Measurements from ENCODE around the gene ADRA1B.

The ADRA1B gene

GRCh38 chr5:159915904-159916840 lies at the start of gene ADRA1B:
TSS of gene ADRA1B (plus strand) at chr5:159916482. CDS start at chr5:159916906, 424 bp downstream.
- peak; percentile 86 for DNase-seq

DNA sequence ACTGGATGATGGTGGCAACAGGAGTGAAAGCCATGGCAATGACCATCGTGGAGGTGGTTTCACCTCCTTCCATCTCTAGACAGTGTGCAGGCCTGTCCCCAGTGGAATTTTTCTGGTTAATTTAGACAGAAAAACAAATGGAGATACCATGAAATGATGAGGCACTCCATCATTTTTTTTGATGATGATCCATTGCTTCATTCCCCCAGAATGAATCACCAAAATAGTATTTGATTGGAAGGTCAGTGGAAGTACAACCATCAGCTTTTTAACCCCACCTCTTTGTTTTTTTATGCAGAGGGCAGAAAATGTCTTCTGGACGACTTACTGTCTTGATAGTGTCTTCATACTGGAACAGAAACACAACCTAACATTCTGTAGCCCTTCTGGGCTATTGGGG lies 42.6 kb upstream of the ADRA1B start:
- no peak for DNase-seq

- DNase-seq: no peak
Observed at GRCh38 chr5:159874263-159874662, 42.0 kb upstream of the ADRA1B start.

- DNase-seq: no peak
Observed at GRCh38 chr5:159877016-159877415, 39.3 kb upstream of the ADRA1B start.

- DNase-seq: no peak
Observed at GRCh38 chr5:159877894-159878448, 38.3 kb upstream of the ADRA1B start.

DNA sequence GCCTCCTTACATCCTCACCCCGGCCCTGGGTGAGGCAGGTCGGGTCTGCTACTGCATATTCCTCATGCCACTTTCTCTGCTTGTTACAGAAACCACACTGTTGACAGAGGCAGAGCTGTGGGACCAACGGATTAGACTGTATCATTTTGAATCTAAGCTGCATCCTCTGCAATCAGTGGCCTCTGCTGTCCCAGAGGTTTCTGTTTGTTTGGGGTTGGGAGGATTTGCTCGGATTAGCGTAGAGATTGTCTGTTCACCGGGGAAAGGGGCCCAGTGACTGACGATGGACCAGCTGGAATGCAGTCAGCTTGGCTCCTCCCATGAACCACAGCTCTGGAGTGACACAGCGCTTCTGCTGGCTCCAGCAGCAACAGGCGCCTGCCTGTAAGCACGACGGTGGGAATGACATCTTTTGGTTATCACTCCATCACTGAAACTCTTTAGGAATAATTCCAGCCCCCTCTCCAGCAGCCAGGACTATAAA lies 37.3 kb upstream of the ADRA1B start:
- DNase-seq: no peak

- DNase-seq: no peak
Observed at GRCh38 chr5:159880676-159881075, 35.6 kb upstream of the ADRA1B start.

DNA sequence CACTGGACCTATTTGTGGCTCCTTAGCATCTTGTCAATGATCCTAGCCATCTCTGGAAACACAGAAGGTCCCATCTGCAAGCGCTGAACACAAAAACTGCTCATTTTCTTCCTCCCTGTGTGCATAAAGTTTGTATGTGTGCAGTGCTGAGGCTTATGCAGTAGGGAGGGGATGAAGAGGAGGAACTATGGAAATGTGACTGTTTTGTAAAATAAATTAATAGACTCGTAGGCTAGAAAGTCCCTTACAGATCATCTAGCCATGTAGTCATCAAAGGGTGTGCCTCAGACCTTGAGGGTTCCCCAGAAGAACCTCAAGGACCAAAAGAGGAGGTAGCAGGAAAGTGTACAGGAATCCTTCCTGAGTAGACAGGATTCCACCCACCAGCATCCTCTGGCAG lies 34.3 kb upstream of the ADRA1B start:
- no peak for DNase-seq

DNA sequence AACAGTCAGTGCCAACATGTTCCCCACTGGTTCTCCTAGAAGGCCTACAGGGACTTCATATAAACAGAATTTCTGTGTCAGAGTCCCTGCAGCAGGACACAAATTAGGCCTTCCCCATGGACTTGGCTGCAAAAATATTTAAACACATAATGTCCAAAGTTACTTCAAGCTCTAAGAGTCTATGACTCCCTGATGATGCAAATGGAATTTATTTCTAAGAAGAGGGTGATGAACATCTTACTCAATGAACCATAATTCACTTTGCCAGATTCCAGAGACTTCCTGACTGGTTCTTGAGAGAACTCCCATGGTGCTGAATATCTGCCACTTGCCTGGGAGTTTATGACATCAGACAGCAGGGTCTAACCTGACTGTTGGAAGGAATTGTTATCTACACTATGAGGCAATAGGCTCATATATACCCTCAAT lies 32.7 kb upstream of the ADRA1B start:
- no peak for DNase-seq

- DNase-seq: no peak
Observed at GRCh38 chr5:159884917-159885620, 31.2 kb upstream of the ADRA1B start.

DNA sequence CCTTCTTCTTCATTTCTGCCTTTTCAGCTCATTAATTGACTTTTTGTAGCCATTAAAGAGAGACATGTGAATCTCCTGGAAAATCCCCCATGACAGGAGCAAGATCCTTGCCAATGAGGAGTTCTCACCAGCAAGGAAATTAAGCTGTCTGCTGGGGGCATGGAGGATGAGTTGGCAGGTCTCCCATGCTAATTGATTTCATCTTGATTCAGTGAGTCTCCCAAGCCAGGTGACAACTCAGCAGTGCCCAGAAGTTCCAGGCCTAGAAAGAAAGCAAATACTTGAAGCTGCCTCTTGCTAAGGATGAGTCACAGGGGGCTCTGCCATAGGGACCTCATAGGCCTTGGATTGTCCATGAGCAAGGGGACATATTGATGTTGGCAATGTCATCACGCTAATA lies 30.0 kb upstream of the ADRA1B start:
- DNase-seq: no peak

- DNase-seq: no peak
Observed at GRCh38 chr5:159887050-159887449, 29.2 kb upstream of the ADRA1B start.

GRCh38 chr5:159888860-159889259 lies 27.4 kb upstream of the ADRA1B start:
- DNase-seq: no peak

DNA sequence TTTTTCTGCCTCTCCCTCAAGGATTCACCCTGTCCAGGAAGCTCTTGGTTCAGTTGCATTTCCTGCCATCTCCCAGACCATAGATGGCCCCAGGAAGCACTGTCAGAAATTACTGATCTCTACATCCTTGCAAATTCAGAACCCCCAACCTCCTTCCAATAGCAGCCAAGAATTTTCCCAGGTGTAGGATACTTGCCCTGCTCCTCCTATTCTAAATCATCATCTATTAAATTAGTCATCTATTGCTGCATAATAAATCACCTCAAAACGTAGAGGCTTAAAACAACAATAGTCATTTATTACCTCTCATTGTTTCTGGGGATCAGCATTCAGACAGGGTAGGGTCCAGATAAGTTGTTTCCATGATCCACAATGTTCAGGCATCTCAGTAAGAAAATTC lies 26.1 kb upstream of the ADRA1B start:
- DNase-seq: no peak

DNA sequence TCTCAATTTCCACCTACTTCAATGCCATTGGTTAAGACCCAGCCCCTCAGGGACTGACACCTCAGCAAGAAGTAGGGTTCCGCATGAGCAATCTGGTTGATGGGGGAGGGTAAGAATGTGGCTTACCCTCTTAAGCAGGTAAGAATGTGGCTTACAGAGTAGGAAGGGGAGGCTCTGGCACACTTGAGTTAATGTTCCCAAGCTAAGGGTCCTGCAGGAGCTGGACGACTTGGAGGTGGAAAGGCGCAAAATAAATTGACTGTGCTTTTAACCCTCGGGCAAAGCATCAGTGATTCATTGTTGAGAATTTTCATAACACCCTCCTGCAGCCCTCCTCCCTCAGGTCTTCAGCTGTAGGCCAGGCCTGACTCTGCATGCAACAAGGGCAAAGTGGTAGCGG lies 24.9 kb upstream of the ADRA1B start:
- DNase-seq: no peak

DNA sequence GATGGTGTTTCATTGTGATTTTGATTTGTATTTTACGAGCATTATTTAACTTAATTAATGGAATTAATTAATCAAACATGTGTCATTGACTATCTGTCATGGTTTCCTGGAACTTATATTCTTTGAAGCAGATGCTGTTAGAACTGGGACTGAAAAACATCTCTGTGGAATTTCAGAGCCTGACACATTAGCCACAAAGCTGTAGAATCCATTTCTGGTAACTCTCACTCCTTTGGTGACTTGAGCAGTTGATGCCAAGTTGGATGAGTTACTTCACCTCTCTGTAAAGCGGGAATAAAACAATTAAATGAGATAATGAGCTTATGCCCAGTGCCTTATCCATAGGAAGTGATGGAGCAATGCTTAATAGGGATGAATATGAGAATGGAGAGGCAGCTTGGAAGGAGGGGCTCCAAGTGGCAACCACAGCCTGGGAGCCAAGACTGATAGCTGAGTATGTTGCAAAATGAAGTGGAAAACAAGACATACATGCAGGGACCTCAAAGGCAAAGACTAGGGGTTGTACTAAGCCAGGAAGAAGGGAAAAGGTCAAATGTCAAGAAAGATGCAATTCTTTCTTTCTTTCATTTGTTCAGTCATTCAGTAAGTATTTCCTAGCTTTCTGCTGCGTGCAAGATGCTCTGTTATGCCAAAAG lies 23.1 kb upstream of the ADRA1B start:
- DNase-seq: no peak

GRCh38 chr5:159894149-159894720 lies 22.0 kb upstream of the ADRA1B start:
- no peak for DNase-seq

GRCh38 chr5:159897786-159898393 lies 18.4 kb upstream of the ADRA1B start:
- DNase-seq: no peak

DNA sequence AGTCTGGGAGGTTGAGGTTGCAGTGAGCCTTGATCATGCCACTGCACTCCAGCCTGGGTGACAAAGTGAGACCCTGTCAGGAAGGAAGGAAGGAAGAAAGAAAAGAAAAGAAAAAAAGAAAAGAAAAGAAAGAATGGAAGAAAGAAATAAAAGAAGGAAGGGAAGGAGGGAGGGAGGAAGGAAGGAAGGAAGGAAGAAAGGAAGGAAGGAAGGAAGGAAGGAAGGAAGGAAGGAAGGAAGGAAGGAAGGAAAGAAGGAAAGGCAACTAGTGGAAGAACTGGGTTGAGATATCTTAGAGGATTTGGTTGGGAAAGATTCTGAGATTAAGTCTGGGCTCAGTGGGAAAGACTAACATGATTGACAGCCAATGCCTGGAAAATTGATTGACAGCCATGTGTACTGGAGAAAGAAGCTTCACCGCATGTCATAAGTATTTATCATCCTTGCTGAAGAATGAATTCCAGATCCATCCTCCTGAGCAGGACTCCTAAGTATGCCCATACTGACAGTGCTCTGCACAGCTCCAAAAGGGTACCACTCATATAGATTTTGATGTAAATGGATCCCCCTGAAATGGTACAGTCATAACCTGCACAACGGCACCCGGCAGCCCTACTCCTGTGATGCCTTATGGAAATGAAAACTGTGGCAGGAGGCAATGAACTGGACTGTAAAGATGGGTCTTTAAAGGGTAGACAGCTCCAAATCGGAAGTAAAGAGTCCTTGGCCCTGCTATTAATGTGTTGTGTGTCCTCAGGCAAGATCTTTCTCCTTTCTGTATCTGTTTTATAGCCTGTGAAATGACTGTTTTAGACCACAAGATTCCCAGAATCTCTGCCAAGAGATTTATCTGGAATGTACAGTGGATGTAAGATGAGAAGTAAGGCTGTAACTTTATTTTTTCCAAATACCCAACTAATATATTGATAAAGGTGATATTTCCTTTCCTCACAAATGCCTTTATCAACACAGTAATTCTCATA lies 16.9 kb upstream of the ADRA1B start:
- no peak for DNase-seq

- no peak for DNase-seq
Observed at GRCh38 chr5:159901308-159901707, 15.0 kb upstream of the ADRA1B start.

DNA sequence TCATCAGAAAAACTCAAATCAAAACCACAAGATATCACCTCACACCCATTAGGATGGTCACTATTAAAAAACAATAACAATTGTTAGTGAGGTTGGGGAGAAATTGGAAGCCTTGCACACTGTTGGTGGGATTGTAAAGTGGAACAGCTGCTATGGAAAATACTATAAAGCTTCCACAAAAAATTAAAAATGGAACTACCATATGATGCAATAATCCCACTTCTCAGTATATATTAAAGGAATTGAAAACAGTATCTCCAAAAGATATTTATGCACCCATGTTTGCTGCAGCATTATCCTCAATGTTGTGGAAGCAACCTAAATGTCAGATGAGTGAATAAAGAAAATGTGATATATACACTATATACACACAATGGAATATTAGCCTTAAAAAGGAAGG lies 14.5 kb upstream of the ADRA1B start:
- no peak for DNase-seq
